Peyer's patch (tissue), 4 donors: ENCODE data around the gene L3MBTL3.

Source experiments
- POLR2A ChIP-seq, 2 donors: fragments of 450-650 bp; IDR thresholded peaks; one replicate each; pipeline ENCODE4 v1.5.1; 2017; ENCODE audit warnings: antibody characterized with exemption in 2 of 2, mild to moderate bottlenecking in 2 of 2, moderate library complexity in 2 of 2
- TF ChIP-seq, protein P1 (sequence below), 6 experiments: fragments of 450-650 bp in 4 of 6; fragments of 200-600 bp in 2 of 6; sonication (generic) in 1 of 6; IDR thresholded peaks; one replicate each; pipeline ENCODE4 v1.5.1; 2017 to 2019; ENCODE audit warnings: antibody characterized with exemption in 6 of 6, mild to moderate bottlenecking in 3 of 6, moderate library complexity in 1 of 6

DNA sequence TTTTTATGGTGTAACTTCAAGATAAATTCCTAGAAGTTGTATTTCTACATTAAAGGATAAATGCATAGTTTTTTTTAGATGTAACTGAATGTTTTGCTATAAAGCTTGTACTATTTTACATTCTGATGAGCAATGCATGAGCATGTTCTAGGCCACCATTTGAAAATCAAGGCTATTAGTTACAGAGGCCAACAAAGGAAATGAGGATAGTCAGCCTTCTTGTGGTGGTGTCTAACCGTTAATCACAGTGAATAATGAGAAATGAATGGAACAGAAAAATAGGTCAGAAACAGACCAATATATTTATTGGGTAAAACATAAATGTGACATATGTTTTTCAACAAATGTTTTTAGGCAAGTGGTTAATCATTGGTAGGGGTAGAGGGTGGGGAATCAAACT, 37.6 kb upstream of the L3MBTL3 start:
- TF ChIP-seq, protein P1, sequence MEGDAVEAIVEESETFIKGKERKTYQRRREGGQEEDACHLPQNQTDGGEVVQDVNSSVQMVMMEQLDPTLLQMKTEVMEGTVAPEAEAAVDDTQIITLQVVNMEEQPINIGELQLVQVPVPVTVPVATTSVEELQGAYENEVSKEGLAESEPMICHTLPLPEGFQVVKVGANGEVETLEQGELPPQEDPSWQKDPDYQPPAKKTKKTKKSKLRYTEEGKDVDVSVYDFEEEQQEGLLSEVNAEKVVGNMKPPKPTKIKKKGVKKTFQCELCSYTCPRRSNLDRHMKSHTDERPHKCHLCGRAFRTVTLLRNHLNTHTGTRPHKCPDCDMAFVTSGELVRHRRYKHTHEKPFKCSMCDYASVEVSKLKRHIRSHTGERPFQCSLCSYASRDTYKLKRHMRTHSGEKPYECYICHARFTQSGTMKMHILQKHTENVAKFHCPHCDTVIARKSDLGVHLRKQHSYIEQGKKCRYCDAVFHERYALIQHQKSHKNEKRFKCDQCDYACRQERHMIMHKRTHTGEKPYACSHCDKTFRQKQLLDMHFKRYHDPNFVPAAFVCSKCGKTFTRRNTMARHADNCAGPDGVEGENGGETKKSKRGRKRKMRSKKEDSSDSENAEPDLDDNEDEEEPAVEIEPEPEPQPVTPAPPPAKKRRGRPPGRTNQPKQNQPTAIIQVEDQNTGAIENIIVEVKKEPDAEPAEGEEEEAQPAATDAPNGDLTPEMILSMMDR (IDR thresholded peaks at IDR 0.05) = no peak
- TF ChIP-seq POLR2A (IDR thresholded peaks at IDR 0.05) = no peak
